OCI-LY1 (cell line): Measurements from ENCODE around the gene GPR65.

Source experiments
- EZH2 ChIP-seq: fragments of 200-600 bp; sonication (generic), shearing (Covaris generic); IDR thresholded peaks from 2 replicates; pipeline ENCODE4 v1.8.0; 2017; ENCODE audit warnings: borderline replicate concordance, mixed run types, mild to moderate bottlenecking, antibody characterized with exemption, low read length, moderate library complexity, mixed read lengths
- TF ChIP-seq, protein P1 (sequence below): fragments of 200-600 bp; sonication (generic), shearing (Covaris generic); IDR thresholded peaks from 2 replicates; pipeline ENCODE4 v1.5.1; 2017; ENCODE audit warnings: mild to moderate bottlenecking, antibody characterized with exemption, low read length, moderate library complexity, mixed read lengths

DNA sequence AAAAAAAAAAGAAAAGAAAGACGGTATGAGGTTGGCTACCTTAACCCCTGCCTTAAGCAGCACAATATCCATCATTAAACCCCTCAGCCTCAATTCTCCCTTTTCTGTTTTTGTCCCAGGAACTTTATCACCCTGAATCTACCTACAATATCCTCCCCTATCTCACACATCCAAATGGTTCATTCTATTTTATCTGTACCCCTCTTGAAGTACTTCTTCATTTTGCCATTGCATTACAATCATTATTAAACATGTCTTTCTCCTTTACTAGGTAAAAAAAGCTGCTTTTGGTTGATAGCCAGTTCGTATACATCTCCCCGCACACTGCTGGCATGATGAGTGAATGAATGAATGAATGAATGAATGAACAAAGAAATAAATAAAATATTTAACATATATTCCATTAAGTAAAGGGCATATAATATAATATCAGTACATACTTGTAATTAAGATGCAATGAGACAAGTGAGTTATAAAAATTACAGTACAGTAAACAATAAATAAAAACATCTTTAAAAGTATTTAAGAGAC, 364 bp upstream of the GPR65 start:
- TF ChIP-seq, protein P1, sequence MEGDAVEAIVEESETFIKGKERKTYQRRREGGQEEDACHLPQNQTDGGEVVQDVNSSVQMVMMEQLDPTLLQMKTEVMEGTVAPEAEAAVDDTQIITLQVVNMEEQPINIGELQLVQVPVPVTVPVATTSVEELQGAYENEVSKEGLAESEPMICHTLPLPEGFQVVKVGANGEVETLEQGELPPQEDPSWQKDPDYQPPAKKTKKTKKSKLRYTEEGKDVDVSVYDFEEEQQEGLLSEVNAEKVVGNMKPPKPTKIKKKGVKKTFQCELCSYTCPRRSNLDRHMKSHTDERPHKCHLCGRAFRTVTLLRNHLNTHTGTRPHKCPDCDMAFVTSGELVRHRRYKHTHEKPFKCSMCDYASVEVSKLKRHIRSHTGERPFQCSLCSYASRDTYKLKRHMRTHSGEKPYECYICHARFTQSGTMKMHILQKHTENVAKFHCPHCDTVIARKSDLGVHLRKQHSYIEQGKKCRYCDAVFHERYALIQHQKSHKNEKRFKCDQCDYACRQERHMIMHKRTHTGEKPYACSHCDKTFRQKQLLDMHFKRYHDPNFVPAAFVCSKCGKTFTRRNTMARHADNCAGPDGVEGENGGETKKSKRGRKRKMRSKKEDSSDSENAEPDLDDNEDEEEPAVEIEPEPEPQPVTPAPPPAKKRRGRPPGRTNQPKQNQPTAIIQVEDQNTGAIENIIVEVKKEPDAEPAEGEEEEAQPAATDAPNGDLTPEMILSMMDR: no peak
- no peak for TF ChIP-seq EZH2
